ENCODE measurements around the gene BAG2.

Gene BAG2

DNA sequence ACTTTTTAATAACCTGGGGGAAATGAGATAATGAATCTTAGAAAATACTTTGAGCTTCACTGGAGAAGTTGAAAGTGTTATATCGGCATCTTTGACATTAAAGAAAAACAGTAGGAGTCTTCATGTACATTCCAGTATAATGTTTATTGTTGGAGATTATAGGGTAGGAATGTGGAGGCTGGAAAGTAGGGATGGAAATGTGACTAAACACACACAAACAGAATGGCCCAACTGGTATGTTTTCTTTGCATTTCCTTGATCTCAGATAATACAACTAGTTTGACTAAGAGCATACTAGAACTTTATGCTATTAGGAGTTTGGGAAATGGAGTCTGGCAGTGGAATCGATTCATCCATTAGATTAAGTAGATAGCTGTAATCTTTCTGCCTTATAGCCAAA lies 10.1 kb upstream of the BAG2 start:
- no peaks in the 10 kb centered on the region for H3K27me3 ChIP-seq
- no peak overlapping the region for H3K27ac ChIP-seq
- H3K4me1 ChIP-seq: no peaks in the 10 kb centered on the region
- H3K4me3 ChIP-seq: no peak overlapping the region
- TF ChIP-seq, protein P1, sequence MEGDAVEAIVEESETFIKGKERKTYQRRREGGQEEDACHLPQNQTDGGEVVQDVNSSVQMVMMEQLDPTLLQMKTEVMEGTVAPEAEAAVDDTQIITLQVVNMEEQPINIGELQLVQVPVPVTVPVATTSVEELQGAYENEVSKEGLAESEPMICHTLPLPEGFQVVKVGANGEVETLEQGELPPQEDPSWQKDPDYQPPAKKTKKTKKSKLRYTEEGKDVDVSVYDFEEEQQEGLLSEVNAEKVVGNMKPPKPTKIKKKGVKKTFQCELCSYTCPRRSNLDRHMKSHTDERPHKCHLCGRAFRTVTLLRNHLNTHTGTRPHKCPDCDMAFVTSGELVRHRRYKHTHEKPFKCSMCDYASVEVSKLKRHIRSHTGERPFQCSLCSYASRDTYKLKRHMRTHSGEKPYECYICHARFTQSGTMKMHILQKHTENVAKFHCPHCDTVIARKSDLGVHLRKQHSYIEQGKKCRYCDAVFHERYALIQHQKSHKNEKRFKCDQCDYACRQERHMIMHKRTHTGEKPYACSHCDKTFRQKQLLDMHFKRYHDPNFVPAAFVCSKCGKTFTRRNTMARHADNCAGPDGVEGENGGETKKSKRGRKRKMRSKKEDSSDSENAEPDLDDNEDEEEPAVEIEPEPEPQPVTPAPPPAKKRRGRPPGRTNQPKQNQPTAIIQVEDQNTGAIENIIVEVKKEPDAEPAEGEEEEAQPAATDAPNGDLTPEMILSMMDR (IDR thresholded peaks at IDR 0.05): no peak
- H3K9me3 ChIP-seq: peaks cover 0 to 14% (median 10%) of the 10 kb centered on the region in 3 donors
- intact Hi-C loops (cut with DNase I; ENCODE audit: low total_unique reads): loop anchor here (10.0 kb wide), 1 partner anchor 67 kb away; the partner anchor contains the start of gene ZNF451
- DNase-seq: no peak
- peaks cover 32 to 62% (median 55%) of the 10 kb centered on the region in 3 donors for H3K36me3 ChIP-seq

DNA sequence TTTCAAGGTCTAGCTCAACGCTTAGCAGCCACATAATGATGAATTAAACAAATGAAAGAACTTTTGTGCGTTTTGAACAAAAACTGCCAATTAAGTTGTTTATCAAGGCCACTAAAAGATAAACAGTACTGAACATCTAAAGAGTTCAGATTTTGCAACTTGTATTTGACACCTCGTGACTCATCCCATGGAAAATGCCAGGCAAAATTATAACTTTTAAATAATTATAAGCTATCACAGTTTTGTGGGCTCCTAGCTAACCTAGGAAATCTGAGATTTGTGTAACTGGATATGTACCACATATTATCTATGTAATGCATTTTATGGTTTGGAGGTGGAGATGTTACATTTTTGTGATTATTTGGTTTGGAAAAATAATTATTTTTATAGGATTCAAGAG lies 9.6 kb upstream of the BAG2 start:
- H3K9me3 ChIP-seq: peaks cover 0 to 14% (median 10%) of the 10 kb centered on the region in 3 donors
- intact Hi-C loops (cut with DNase I; ENCODE audit: low total_unique reads): loop anchor here (10.0 kb wide), 1 partner anchor 68 kb away; the partner anchor contains the start of gene ZNF451
- H3K27ac ChIP-seq: no peak overlapping the region
- DNase-seq: no peak
- no peak overlapping the region for H3K4me3 ChIP-seq
- no peaks in the 10 kb centered on the region for H3K4me1 ChIP-seq
- H3K36me3 ChIP-seq: peaks cover 31 to 62% (median 57%) of the 10 kb centered on the region in 3 donors
- TF ChIP-seq, protein P1 (IDR thresholded peaks at IDR 0.05): no peak
- no peaks in the 10 kb centered on the region for H3K27me3 ChIP-seq

DNA sequence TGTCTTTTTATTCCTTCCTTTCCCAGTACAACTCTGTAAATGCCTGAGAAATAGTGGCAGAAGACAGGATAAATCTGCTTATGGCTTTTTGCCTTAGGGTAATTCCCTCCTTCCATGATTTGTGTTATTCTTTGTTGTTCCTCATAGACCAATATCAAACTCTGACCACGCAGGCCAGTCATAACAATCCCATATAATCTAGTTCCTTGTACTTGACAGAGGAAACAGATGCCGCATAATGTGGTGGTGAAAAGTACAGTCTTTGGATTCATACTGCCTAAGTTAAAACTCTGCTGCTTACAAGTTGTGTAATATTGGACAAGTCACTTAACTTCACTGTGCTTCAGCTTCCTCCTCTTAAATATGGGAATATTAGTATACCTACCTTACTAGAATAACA lies 8.2 kb upstream of the BAG2 start:
- Histone ChIP-seq H3K4me3 (no peak overlapping the region), H3K4me1 (no peaks in the 10 kb centered on the region), H3K27ac (no peak overlapping the region), H3K9me3 (peaks cover 0 to 14% (median 10%) of the 10 kb centered on the region in 3 donors), H3K27me3 (no peaks in the 10 kb centered on the region), H3K36me3 (peaks cover 31 to 62% (median 54%) of the 10 kb centered on the region in 3 donors)
- intact Hi-C loops (cut with DNase I; ENCODE audit: low total_unique reads): loop anchor here (10.0 kb wide), 1 partner anchor 69 kb away; the partner anchor contains the start of gene ZNF451
- no peak for DNase-seq
- TF ChIP-seq, protein P1 (IDR thresholded peaks at IDR 0.05): no peak

DNA sequence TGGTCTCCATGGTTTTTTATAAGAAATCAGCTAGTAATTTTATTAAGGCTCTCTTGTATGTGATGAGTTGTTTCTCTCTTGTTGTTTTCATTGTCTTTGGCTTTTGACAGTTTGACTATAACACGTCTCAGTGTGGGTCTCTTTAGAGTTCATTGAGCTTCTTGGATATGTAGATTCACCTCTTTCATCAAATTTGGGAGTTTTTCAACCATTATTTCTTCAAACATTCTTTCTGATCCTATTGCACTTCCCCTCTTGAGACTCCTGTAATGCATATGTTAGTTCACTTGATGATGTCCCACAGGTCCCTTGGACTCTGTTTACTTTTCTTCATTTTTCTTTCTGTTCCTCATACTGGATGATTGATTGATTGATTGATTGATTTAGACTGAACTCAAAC lies 7.0 kb upstream of the BAG2 start:
- Histone ChIP-seq H3K27me3 (no peaks in the 10 kb centered on the region), H3K36me3 (peaks cover 31 to 62% (median 52%) of the 10 kb centered on the region in 3 donors), H3K4me3 (no peak overlapping the region), H3K27ac (no peak overlapping the region), H3K4me1 (no peaks in the 10 kb centered on the region), H3K9me3 (peaks cover 0 to 14% (median 10%) of the 10 kb centered on the region in 3 donors)
- intact Hi-C loops (cut with DNase I; ENCODE audit: low total_unique reads): loop anchor here (10.0 kb wide), 1 partner anchor 70 kb away; the partner anchor contains the start of gene ZNF451
- TF ChIP-seq, protein P1 (IDR thresholded peaks at IDR 0.05): no peak
- DNase-seq: no peak

DNA sequence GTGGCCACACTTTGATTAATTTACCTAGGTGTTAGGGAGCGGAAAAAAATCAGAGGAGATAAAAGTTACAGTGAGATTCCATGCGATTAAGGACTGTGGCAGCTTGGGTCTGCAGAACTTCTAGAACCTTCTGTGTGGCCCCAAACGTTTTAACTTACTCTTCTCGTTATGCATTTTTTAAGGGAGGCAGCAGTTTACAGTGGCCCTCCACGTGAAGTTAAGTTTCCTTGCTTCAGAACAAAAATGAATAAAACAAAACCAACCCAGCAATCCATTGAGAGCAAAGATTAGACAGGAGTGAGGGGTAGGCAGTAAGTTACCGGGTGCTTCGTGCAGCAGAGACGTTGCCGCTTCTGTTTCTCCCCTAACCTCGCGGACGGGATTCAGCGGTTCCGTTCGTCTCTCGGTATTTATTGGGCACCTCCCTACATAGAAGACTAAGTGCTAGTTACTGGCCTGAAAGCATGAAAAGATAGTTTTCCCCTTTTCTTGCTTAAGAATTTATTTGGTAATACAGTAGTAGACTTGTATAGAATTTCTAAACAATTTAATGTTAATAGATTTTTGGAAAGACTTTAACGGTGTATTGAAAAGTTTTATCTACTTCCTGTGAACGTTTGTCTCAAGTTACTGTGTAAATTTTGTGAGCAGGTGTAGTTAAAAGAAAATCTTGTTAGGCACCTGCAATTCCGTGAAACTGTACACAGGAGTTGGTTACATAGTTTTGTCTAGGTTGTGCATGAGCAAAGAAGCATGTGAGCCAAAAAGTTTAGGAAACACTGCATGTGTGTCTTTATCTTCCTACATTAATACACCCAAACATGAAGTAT lies 1.1 kb downstream of the BAG2 start:
- no peaks in the 10 kb centered on the region for H3K27me3 ChIP-seq
- H3K36me3 ChIP-seq: no peaks in the 10 kb centered on the region
- peak overlapping the region; percentile 90 to 92 for H3K27ac ChIP-seq
- no peaks in the 10 kb centered on the region for H3K9me3 ChIP-seq
- DNase-seq: no peak
- peak overlapping the region; percentile 68 to 92 for H3K4me3 ChIP-seq
- TF ChIP-seq, protein P1 (IDR thresholded peaks at IDR 0.05): no peak
- intact Hi-C loops (cut with DNase I; ENCODE audit: low total_unique reads): loop anchor here (5.0 to 10.0 kb wide), 2 partner anchors 49 to 92 kb away; partner anchors contain the start of gene RAB23
- peaks cover 0 to 40% (median 29%) of the 10 kb centered on the region in 4 donors for H3K4me1 ChIP-seq

Data from tibial artery (tissue), 4 donors.